NOMO-1 treated with DMSO at 0.1 percent for 48 hours (cell line): ENCODE measurements around the gene EIF4G2.

Experiments
- DNase-seq: peaks from one replicate; lab custom pipeline; 2025; ENCODE audit not compliant: unreplicated experiment; lab: John Stamatoyannopoulos, UW

The EIF4G2 gene

DNA sequence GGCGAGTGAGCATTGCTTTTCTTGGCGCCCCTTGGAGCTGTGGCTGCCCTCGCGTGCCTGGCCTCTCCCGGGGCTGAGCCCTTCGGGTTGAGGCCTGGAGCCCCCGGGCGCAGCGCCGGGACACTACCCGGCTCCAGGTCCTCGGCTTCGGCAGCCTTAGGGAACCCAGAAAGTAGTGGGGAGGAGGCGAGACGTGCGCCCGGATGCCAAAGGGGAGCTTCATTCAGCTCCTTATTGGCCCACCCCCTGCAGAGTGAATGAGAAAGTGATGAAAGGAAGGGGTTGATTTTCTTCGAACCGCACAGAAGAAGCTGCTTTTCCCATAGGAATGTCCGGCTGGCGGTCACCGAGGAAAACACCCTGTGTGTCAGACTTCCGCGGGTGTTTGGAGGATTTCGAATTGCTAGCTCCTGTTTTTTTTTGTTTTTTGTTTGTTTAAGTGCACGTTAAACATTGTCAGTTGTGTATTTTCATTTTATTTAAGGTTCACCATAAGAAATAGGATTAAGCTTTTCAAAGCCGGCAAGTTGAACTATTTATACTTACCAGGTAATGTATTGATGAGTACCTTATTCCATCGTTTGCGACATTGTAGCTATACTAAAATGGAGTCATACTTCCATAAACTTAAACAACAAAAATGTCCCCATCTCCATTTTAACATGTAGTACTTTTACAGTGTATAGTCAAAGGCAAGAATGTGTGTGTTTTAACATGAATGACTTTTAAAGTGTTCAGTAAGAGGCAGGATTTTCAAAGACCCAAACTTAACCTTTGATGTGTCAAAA is 841 bp upstream of the EIF4G2 start:
- DNase-seq, result peak; percentile 44

DNA sequence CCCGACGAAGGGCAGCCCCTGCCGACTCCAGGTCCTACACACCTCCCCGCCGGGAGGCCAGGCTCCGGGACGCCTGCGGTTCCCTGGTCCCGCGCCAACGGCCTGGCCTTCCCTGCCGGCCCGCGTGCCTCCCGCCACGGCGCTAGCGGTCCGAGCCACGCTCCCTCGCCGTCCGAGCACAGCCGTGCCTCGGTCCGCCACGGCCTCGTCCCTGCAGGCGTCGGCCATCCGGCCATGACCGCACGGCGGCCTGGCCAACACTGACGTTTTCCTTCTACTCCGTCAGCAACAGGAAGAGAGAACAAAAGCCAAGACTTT is 532 bp downstream of the EIF4G2 start:
- no peak for DNase-seq

DNA sequence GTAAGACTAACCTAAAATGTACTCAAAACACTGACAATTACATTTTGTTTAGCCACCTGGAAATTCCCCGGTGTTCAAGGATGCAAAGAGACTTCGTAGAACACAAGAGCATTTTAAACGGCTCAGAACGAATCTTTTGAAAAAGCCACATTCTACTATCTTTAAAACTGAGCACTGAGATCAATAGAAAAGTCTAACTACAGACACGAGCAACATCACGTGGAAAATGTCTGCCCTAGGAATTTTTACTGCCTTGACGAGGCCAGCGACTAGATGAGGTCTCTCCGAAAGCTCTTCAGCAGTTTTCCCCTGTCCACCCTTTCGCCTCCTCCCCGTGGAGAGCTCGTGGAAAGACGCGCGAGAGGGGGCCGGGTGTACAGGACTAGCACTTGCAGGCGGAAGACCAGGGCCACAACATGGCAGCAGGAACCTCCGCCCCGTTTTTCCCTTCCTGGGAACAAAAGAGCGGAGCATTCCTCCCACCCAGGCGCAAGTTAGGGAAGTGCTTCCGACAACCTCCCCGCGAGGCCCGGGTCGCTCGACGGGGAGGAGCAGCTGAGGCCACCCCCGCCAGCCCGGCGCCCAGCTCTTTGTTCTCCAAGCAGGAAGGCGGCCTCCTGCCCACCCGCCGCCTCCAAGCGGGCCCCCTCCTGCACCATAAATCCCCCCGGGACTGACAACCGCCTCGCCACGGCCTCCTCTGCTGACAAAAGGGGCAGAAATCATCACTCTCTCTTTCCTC is 1.1 kb downstream of the EIF4G2 start:
- DNase-seq, result peak; percentile 27

DNA sequence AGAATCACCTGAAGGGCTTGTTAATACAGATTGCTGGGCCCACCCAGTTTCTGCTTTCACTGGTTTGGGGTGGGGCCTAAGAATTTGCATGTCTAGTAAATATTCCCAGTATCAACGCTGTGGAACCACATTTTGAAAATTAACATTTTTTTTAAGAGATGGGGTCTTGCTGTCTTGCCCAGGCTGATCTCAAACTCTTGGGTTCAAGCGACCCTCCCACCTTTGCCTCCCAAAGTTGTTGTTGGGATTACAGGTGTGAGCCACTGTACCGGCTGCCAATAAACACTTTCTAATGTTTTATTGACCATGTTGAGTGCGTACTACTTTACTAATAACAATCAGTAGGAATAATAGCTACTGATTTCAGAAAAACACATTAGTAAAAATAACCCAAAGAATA is 2.5 kb downstream of the EIF4G2 start:
- DNase-seq, result no peak

DNA sequence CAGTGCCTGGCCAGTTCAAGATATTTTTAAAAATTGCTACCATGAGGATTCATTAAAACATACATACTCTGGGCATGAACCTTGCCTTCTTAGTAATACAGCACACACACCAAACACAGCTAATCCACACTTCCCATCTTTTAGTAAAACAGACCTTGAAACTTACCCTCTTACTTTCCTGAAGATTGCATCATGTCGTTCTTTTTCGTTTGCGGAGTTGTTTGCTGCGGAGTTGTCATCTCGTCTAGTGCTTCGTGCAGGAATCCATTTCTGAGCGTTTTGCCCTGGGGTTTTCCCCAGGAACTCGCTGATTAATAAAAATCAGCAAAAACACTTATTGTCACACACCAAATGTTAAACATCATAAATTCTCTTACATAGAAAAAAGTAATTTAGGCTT is 3.0 kb downstream of the EIF4G2 start:
- DNase-seq, result no peak

DNA sequence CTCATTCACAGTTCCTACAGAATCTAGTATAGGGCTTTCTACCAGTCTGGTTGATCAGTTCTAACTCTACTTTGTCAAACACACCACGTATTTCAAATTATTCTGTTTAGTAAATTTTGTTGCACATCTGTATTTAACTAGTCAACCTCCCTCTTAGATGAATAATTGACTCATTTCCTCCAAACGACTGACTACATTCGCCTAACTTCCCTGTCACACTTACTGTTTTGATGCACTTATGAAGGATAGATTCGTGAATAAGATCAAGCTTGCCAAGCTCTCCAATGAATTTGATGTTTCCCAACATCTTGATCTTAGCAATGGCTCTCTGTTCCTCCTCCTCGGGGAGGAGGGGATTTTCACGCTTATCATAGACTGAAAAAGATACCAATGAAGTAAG is 5.0 kb downstream of the EIF4G2 start:
- DNase-seq, result no peak

DNA sequence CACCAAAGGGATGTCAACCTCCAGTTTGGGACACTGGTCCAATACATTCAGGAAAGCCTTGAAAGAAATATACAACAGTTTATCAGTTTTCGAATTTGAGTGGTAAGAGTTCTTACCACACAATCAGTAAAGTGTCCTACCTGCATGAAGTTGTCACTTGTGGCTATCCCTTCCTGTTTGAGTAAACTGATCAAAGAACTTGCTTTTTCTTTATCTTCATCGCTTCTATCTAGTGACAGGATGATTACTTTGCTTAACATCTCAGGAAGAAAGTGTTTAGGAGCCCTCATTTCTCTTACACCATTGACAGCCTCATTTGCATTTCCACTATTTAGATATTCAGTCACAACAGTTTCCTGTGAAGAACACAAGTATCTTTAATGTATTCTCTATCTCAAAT is 8.4 kb downstream of the EIF4G2 start:
- DNase-seq, result no peak

DNA sequence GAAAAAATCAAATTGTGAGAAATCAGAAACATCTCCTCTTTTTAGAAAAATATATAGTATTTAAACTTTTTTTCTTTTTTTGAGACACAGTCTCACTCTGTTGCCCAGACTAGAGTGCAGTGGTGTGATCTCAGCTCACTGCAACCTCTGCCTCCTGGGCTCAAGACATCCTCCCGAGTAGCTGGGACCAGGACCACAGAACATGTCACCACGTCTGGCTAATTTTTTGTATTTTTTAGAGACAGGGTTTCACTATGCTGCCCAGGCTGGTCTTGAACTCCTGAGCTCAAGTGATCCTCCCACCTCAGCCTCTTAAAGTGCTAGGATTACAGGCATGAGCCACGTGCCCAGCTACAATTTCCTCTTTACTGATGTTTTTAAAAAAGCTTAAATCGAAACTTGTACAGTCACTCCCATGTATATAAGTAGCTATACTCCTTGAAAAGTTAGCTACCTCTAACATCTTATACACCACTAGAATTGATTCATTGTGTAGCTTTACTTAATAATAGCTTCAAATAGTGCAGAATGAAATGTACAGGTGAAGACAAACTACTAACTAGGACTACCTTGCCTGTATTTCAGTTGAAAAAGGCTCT is 10.3 kb downstream of the EIF4G2 start:
- peak; percentile 24 for DNase-seq

DNA sequence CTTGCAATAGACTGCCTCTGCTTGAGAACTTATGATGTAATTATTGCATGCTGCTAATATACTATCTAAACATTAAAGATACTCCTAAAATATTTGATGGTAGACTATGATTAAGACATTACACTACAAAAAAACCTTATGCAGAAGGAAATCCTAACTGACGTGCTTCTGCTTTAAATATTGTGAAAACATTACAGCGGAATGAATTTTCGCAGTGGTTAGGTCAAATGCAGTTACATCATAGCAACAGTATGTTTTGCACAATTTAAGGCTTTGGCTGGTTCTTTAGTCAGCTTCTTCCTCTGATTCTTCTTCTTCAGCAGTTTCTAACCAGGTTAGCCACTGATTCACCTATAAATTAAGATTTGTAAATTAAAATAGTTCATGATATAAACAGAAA is 11.2 kb downstream of the EIF4G2 start:
- DNase-seq, result peak; percentile 82

DNA sequence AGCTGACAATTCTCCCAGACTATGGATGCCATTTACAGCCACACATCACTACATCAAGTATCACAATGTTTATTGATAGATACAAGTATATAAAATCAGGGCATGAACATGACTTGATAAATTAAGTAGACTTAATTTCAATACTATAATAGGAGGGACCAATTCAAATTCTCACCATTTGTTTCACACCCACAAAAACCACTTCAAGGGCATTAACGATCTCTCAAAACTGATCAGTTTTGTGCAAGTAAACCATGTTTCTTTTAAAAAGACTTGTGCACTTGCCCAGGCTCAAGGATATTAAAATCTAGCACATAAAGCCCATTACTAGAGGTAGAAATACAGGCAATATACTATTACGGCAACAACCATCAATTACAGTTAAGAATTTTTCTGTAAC is 11.7 kb downstream of the EIF4G2 start:
- DNase-seq, result no peak

DNA sequence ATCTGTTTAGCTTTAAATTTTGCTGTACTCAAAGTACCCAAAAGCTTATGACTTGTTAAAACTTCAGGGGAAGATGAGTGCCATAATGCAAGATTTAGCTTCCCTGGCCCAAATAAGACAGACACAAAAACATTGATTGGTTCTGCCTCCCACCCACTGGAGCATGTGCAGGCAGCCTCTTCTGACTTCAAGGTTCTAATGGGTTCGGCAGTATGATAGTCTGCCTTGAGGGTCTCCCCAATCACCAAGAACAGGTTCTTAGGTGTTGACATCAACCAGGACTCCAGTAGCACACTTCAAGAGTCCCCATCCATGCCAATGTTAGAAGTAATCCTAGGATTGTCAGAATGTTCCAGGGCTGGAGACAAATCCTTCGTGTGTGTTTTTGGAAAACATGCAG is 12.5 kb downstream of the EIF4G2 start:
- no peak for DNase-seq

DNA sequence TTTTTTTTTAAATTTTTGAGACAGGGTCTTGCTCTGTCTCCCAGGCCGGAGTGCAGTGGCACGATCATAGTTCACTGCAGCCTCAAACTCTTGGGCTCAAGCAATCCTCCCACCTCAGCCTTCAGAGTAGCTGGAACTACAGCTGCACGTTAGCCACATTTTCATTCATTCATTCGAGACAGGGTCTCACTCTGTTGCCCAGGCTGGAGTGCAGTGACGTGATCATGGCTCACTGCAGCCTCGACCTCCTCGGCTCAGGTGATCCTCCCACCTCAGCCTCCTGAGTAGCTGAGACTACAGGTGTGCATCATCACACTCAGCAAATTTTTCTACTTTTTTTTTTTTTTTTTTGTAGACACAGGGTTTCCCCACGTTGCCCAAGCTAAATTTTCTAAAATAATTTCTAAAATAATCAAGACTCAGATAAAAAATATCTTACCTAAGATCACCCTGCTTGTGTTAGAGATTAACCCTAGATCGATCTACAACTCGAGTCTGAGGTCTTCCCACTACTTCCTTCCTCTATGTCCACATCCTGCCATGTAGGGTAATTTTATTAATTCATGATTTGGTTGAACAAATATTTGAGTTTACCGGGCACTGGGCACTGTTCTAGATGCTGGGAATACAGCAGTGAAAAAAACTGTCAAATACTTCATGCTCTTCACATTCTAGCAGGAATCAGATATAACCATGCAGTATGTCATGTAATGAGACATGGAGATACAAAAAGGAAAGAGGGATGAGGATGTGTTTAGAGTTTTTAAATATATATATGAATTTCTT is 15.1 kb downstream of the EIF4G2 start:
- DNase-seq, result no peak

DNA sequence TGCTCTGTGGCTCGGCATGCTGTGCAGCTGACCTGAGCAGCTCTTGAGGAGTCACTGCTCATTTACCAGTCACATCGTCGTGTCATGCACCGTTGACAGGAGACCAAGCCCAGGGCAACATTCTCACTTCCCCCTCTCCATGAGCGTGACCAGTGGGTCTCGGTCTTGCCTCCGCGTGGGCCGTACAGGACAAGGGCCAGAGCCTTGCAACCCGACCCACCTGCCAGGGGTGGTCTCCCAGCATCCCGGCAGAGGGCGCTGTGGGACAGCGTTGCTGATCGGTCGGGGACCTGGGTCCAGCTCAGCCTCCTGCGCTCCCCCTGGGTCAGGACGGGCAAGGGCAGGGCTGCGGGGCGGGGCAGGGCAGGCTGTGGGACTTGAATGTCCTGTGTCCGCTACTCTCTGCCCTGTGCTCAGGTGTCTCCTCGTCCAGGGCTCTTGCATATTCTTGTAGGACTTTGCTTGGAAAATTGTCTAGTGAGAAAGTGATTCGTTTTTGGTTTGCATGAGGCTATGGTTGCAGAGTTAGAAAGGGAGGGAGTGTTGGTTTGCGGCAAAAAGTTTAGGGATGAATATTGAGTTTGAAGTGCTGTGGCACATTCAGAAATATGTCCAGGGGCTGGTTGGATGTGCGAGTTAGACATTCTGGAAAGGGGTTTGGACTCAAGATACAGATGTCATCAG is 16.2 kb downstream of the EIF4G2 start:
- peak; percentile 64 for DNase-seq

DNA sequence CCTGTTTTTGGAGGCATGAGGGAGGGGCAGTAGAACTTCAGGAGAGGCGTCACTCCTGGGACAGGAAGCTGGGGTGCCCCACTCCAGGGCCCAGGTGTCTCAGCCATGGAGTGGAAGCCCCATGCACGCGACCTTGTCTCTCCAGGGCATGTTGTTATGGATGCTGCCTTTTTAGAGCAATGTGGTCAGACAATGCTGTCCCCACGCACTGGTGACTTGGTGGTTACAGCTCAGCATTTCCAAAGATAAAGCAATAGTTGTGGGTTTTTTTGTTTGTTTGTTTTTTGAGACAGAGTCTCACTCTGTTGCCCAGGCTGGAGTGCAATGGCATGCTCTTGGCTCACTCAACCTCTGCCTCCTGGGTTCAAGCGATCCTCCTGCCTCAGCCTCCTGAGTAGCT is 22.3 kb downstream of the EIF4G2 start:
- DNase-seq, result no peak

DNA sequence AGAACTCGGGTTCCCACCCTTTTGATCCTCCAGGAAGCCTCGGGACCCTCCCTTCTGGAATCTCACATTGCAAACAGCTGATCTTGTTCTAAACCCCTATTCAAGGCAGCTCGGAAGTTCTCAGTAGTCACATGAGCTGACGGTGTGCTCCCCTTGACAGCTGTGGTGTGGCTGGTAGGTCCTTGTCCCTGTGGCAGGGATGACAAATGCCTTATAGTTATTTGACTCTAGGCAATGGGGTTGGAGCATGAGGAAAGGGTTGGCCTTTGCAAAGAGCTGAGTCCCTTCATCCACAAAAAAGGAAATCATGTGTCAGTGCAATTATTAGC is 23.6 kb downstream of the EIF4G2 start:
- no peak for DNase-seq

DNA sequence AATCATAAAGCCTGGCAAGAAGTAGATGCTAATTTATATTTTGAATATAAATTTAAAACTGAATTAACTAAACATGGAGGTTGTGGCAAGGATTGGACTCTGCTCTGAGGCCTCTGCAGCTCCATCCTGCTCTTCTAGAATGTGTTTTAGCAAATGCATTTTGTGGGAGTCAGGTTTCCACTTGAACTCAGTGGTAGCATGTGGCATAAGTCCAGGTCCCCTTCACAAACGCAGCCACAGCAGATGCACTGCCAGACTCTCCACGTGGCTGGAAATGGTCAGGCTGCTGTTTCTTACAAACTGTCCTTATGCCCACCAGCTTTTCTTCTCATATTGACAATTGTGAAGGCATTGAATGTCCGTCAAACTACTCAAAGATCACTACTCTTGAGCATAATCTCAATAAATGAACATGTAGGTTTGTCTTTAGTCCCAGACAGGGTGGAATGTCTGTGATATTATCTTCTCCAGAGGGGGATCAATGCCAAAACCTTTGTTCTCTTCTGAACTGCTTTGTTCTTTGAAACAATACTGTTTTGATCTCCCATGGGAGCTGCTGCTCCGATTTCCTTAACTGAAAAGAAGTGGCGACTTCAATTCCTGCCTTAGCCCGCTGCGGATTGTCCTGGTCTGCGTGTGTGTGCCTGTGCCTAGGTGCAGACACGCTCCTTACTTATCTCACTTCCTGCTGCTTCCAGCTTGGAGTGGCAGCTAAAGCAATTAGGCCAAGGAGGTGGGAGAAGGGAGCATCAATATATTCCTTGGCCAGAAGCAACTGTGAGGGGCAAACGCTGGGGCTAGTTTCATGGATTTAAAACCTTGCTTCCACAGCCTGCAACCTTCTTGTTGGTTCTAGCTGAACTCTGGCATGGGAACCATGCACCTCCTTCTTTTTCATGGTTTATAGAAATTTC is 24.2 kb downstream of the EIF4G2 start:
- no peak for DNase-seq

DNA sequence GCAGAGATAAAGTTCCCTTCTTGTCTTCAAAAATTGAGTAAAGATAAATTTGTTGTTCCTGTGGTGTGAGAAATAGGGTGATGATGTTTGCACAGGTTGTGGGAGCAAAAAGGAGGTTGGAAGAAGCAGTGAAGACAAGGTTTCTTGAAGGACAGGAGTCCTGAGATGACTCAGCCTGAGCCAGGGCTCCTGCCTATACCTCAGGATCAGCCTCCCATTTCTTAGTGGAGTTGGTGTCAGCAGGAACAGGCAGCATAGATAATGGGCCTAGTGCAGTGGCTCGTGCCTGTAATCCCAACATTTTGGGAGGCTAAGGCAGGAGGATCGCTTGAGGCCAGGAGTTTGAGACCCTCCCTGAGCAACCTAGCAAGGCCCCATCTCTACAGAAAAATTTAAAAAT is 28.7 kb downstream of the EIF4G2 start:
- DNase-seq, result no peak

DNA sequence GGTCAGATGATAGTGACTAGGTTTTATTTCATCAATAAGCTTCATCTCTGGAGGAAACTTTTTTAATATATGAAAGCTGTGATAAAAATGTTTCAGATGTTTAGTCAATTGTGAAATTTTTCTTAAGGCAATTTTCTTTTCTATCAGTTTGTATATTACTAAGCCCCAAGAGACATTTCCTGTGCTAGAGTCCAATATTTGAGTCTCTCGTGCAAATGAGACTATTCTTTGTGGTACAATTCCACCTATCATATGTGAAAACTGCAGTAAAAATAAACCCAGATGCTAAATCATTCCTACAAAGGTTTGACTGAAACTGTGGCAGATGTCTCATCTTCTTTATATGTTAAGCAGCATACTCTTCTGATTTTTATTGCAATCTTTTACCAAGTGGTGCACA is 29.6 kb downstream of the EIF4G2 start:
- DNase-seq, result no peak

DNA sequence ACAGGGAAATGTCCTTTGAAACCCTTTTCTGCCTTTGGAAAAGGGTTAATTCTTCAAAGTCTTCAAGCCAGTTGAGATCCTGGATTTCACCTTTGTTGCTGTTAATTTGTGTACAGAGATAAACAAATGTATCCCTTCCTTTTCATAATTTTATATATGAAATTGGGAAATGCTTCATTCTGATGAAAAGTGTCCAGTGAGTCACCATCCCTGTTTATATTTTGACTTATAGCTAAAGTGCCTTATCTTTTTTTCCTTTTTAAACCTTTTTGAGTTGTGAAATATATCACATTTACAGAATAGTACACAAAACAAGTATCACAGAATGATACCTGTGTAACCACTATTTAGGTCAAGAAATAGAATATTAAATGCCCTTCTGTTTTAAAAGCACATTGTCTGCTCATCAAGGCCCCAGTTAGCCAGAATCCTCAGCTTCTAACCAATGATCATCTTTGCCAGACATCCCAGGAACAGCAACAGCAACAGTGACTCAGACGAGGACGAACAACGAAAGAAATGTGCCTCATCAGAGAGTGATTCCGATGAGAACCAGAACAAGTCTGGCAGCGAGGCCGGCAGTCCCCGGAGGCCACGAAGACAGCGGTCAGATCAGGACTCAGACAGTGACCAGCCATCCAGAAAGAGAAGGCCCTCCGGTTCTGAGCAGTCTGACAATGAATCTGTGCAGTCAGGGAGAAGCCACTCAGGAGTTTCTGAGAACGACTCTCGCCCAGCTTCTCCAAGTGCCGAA is 30.3 kb downstream of the EIF4G2 start:
- no peak for DNase-seq
